Measurements from ENCODE around the gene CCL17.

Gene CCL17

DNA sequence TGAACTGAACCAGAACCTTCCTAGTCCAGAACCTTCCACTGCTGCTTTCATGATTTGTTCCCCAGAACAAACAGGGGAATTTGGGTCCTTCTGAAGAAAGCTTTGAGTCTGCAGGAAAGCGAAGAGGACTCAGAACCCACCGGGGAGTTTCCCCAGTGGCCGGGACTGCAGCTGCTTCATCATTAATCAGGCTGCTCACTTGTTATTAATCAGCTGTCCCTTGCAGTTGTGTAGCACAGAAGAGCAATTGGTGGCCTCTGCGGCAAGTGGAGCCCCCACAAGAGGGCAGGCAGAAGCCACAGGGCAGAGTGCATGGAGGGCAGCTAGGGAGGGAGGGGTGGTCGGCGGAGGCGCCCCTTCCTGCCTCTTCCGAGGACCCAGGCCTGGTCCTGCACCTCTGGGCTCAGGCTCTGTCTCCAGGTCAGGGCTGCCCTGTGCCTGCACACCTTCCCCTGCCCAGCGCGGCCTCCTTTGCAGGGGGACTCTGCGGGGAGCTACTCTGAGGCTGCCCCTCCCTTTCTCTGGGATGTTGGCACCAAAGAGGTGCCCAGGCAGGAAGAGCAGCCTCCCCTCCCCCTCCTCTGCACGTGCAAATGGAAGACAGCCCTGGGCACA lies 6.9 kb downstream of the CCL17 start:
- Histone ChIP-seq H3K27ac (no peak overlapping the region), H3K4me3 (no peak overlapping the region)
- DNase-seq (ENCODE audit: low spot score) = no peak
- TF ChIP-seq, protein P1, sequence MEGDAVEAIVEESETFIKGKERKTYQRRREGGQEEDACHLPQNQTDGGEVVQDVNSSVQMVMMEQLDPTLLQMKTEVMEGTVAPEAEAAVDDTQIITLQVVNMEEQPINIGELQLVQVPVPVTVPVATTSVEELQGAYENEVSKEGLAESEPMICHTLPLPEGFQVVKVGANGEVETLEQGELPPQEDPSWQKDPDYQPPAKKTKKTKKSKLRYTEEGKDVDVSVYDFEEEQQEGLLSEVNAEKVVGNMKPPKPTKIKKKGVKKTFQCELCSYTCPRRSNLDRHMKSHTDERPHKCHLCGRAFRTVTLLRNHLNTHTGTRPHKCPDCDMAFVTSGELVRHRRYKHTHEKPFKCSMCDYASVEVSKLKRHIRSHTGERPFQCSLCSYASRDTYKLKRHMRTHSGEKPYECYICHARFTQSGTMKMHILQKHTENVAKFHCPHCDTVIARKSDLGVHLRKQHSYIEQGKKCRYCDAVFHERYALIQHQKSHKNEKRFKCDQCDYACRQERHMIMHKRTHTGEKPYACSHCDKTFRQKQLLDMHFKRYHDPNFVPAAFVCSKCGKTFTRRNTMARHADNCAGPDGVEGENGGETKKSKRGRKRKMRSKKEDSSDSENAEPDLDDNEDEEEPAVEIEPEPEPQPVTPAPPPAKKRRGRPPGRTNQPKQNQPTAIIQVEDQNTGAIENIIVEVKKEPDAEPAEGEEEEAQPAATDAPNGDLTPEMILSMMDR (IDR thresholded peaks at IDR 0.05) = no peak

DNA sequence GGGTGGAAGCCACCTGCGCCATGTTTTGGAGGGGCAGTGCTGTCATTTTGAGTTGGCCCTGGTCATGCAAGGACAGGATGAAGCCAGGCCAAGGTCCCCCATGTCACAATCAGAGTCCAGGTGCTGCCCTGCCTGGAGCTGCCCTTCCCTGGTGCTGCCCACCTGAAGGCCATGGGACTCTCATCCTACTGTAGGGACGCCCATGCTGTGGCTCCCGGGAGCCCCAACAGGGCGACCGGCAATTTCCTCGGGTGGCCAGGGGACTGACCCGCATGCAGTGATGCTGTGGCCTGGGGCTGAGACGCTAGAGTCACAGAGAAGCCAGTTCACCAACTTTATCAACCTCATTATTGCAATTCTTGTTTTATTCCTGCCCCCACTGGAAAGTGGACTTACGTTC lies 8.0 kb downstream of the CCL17 start:
- Histone ChIP-seq H3K4me3 (no peak overlapping the region), H3K27ac (no peak overlapping the region)
- TF ChIP-seq, protein P1 (IDR thresholded peaks at IDR 0.05) = no peak
- no peak for DNase-seq (ENCODE audit: low spot score)

DNA sequence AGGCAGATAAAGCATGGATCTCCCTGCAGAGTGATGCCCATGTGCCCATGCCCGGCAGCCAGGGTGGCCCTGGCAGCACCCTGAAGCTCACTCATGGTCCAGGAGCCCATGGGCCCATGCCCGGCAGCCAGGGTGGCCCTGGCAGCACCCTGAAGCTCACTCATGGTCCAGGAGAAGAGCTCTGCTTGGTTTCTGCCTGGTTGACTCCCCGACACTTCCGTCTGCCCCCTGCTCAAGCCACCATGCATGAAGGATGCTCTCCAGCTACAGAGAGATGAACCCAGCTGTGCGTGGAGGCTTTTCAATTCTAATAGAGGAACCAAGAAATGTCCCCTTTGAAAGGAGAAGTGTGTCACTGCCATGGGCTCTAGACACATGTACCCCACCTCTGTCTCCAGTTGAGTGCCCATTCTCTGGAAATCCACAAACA lies 8.7 kb downstream of the CCL17 start:
- no peak overlapping the region for H3K27ac ChIP-seq
- DNase-seq (ENCODE audit: low spot score) = no peak
- TF ChIP-seq, protein P1 (IDR thresholded peaks at IDR 0.05) = no peak
- no peak overlapping the region for H3K4me3 ChIP-seq

DNA sequence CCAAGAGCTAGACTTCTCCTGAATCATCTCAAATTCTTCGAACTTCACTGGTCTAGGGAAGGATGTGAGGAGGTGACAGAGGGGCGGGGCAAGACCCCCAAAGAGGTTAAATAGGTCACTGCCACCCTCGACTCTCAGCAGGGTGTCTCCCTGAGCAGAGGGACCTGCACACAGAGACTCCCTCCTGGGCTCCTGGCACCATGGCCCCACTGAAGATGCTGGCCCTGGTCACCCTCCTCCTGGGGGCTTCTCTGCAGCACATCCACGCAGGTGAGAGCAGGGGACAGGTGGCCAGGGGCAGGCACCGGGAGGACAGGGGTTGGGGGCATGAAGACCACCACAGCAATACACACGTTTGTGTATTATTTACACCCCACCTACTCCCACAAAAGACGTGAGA lies 9.2 kb downstream of the CCL17 start:
- no peak for DNase-seq (ENCODE audit: low spot score)
- Histone ChIP-seq H3K4me3 (no peak overlapping the region), H3K27ac (no peak overlapping the region)
- TF ChIP-seq, protein P1 (IDR thresholded peaks at IDR 0.05) = no peak

DNA sequence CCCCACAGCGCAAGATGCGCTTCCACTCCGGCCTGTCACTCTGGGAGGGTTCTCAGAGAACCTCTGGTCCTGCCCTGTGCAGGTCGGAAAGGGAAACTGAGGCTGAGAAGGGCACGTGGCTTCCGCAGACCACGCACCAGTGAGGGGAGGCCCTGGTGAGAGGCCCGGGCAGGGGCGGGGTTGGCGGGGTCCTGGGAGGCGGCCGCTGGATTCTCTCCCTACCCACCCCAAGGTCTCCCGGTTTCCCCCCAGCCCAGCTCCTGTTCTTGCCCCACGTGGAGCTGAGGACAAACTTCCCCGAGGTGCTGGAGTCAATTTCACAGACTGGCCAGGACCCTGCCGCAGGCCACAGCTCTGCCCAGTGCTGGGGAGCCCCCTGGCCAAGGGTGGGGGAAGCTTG lies 11.5 kb downstream of the CCL17 start:
- Histone ChIP-seq H3K27ac (peak overlapping the region in 1 of 2 donors; percentile 40), H3K4me3 (no peak overlapping the region)
- DNase-seq (ENCODE audit: low spot score) = no peak
- TF ChIP-seq, protein P1 (IDR thresholded peaks at IDR 0.05) = no peak

DNA sequence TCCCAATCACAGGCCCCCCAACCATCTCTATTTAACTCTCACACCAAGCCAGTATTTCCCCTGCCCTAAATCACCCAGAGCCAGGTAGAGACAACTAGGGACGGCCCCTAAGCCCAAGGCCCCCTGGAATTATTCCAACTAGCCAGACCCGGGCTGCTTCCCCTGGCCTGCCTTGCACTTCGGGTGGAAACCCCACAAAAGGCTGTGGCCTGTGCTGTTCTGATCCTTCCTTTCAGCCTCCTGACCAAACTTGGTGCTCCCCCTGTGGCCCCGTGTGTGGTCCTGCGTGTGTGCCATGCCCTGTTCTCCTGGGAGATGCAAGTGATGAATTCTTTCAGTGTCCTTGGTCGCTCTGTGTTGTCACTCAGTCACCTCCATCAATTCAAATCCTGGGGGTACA lies 14.9 kb downstream of the CCL17 start:
- Histone ChIP-seq H3K4me3 (no peak overlapping the region), H3K27ac (peak overlapping the region; percentile 11 to 57)
- TF ChIP-seq, protein P1 (IDR thresholded peaks at IDR 0.05) = no peak
- DNase-seq (ENCODE audit: low spot score) = no peak
